Gastroesophageal sphincter (tissue), 4 donors: Measurements from ENCODE around the gene COL15A1. TPM values are rescaled to one million over a fixed set of nuclear protein-coding genes. Genes with fewer than 3 reads are reported as not detected.

Experiments used
- ATAC-seq: fragments of 150-250 bp; one replicate; pipeline ENCODE4 v1.9.1; 2016; ENCODE audit warnings: mild to moderate bottlenecking, moderate library complexity
- H3K27ac ChIP-seq, 4 donors: fragments of 200-600 bp; sonication (generic) in 3 of 4; 1 replicate in 3 of 4; 2 replicates in 1 of 4; pipeline ENCODE4 v1.5.1; 2016 to 2019
- H3K27me3 ChIP-seq: fragments of 200-600 bp; sonication (generic); one replicate; pipeline ENCODE4 v1.5.1; 2019
- H3K36me3 ChIP-seq, 2 donors: fragments of 200-600 bp; sonication (generic); one replicate each; pipeline ENCODE4 v1.5.1; 2019; ENCODE audit warnings: control low read depth in 1 of 2
- H3K4me1 ChIP-seq, 3 donors: fragments of 200-600 bp; sonication (generic); 1 replicate in 2 of 3; 2 replicates in 1 of 3; pipeline ENCODE4 v1.5.1; 2016 to 2019; ENCODE audit warnings: control low read depth in 2 of 3
- H3K4me3 ChIP-seq, 2 donors: fragments of 200-600 bp; sonication (generic); one replicate each; pipeline ENCODE4 v1.5.1; 2019; ENCODE audit warnings: mild to moderate bottlenecking in 1 of 2, moderate library complexity in 1 of 2
- H3K9me3 ChIP-seq, 3 donors: fragments of 200-600 bp; sonication (generic); one replicate each; pipeline ENCODE4 v1.5.1; 2017 to 2019; ENCODE audit warnings: control low read depth in 2 of 3
- CTCF ChIP-seq, 4 experiments: fragments of 200-600 bp in 2 of 4; fragments of 450-650 bp in 2 of 4; sonication (generic) in 1 of 4; IDR thresholded peaks; one replicate each; pipeline ENCODE4 v1.5.1; 2017 to 2019; ENCODE audit warnings: antibody characterized with exemption in 4 of 4, mild to moderate bottlenecking in 2 of 4, moderate library complexity in 2 of 4
- EP300 ChIP-seq: sonication (generic); formaldehyde crosslinking; IDR thresholded peaks from one replicate; pipeline ENCODE4 v1.6.1; 2017; ENCODE audit warnings: antibody characterized with exemption, mild to moderate bottlenecking
- POLR2A ChIP-seq, 2 donors: fragments of 450-650 bp; IDR thresholded peaks; one replicate each; pipeline ENCODE4 v1.6.1; 2017; ENCODE audit warnings: antibody characterized with exemption in 2 of 2, mild to moderate bottlenecking in 2 of 2, moderate library complexity in 1 of 2
- POLR2AphosphoS5 ChIP-seq: sonication (generic); formaldehyde crosslinking; IDR thresholded peaks from one replicate; pipeline ENCODE4 v1.6.1; 2017; ENCODE audit warnings: antibody characterized with exemption
- WGBS, 2 donors: methylation state at CpG; one replicate each; pipeline ENCODE4 v1.1.5; 2018; ENCODE audit warnings: low coverage in 1 of 2; 5-methylcytosine and 5-hydroxymethylcytosine counted together
- total RNA-seq, 4 donors: library from RNA; depleted of rRNA; stranded (reverse); fragments of >200 nt; gene quantifications; one replicate each; pipeline ENCODE4 v1.1.0, GENCODE V29; 2016

COL15A1 gene
- total RNA-seq, 4 donors from 2014 or later: 80.5 to 256 (median 97.2) TPM

- H3K4me3 ChIP-seq: no peak overlapping the region
- no peaks in the 10 kb centered on the region for H3K9me3 ChIP-seq
- peaks cover 17 to 79% (median 32%) of the 10 kb centered on the region in 3 donors for H3K4me1 ChIP-seq
- ATAC-seq: no peak
- H3K27ac ChIP-seq: peak overlapping the region in 1 of 4 donors; percentile 32
- H3K27me3 ChIP-seq: no peaks in the 10 kb centered on the region
- 66 to 73% methylated on average over 5 to 6 of the region's 6 CpGs for WGBS, 2 donors
- H3K36me3 ChIP-seq: no peaks in the 10 kb centered on the region
- TF ChIP-seq POLR2A (IDR thresholded peaks at IDR 0.05): no peak
- no peak for TF ChIP-seq EP300
- no peak for TF ChIP-seq POLR2AphosphoS5
- no peak for TF ChIP-seq CTCF (IDR thresholded peaks at IDR 0.05)
Observed at GRCh38 chr9:99112750-99113413, 169.2 kb downstream of the COL15A1 start.

DNA sequence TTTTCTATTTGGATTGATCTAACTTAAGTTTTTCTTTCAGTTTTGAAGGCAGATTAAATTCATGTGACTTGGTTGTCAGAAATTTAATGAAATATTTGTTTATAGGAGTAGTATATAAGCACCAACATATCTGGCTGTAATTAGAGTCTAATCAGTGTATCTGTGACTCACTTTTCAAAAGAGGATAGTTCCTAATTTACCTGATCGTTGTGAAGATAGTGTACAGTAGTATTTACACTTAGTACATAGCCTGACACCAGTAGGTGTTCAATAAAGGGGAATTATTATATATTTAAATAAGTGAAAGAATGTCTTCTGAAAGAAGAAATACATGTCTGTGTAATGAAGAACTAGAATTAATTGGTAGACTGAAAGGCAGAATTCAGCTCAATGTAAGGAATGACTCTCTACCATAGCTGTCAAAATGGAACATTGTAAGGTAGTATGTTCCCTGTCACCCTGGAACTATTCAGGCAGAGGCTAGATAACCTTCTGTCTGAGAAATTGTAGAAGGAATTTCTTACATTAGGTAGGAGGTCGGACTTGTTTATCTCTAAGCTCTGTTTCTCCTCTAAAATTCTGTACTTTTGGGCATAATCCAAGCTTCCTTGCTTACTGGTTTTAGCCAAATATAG is 169.8 kb downstream of the COL15A1 start:
- H3K4me1 ChIP-seq: peaks cover 17 to 73% (median 32%) of the 10 kb centered on the region in 3 donors

GRCh38 chr9:99114049-99114440 is 170.3 kb downstream of the COL15A1 start:
- Histone ChIP-seq H3K4me3 (no peak overlapping the region), H3K36me3 (no peaks in the 10 kb centered on the region), H3K9me3 (no peaks in the 10 kb centered on the region), H3K4me1 (peaks cover 17 to 72% (median 30%) of the 10 kb centered on the region in 3 donors), H3K27me3 (no peaks in the 10 kb centered on the region), H3K27ac (peak overlapping the region in 2 of 4 donors; percentile 20 to 37)
- TF ChIP-seq EP300 (no peak), POLR2AphosphoS5 (no peak), POLR2A (IDR thresholded peaks at IDR 0.05) (no peak), CTCF (IDR thresholded peaks at IDR 0.05) (no peak)
- WGBS, 2 donors: 40 to 70% methylated on average over 3 of the region's 3 CpGs
- no peak for ATAC-seq

More for the DNA sequence above, 169.8 kb downstream of the COL15A1 start:
- H3K36me3 ChIP-seq: no peaks in the 10 kb centered on the region
- 57 to 77% methylated on average over 2 of the region's 2 CpGs for WGBS, 2 donors
- no peak for ATAC-seq
- TF ChIP-seq CTCF (IDR thresholded peaks at IDR 0.05): no peak
- no peak for TF ChIP-seq EP300
- no peak for TF ChIP-seq POLR2A (IDR thresholded peaks at IDR 0.05)
- TF ChIP-seq POLR2AphosphoS5: no peak
- H3K27me3 ChIP-seq: no peaks in the 10 kb centered on the region
- H3K9me3 ChIP-seq: no peaks in the 10 kb centered on the region
- H3K27ac ChIP-seq: peak overlapping the region in 1 of 4 donors; percentile 37
- no peak overlapping the region for H3K4me3 ChIP-seq

DNA sequence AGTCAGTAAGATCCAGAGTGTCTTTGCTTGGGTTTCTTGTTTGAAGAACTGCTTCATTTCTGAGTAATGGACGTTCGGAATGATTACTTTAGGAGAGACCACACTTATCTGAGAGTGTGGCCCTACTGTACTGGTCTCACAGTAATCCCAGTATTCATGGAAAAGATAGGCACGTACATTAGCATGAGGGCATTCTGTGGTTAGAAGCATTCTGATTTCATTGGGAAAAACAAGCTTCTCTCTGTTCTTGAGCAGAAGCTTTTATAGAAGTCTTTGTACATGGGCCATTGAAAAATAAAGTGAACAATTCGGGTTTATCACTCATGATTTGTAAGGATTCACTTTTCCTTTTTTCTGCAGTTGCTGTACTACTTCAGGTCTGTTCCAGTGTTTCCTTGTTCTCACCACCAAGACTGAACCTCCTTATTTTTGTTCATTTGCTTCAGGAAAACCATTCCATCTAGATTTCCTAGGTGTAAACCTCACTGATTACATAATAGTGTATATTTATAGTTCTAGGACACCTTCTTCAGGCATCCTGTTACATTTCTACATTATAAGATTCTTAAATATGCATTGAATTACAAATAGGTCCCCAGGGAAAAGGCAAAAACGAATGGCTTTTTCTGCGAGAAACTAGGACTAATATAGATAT is 171.3 kb downstream of the COL15A1 start:
- TF ChIP-seq CTCF (IDR thresholded peaks at IDR 0.05) (no peak), POLR2A (IDR thresholded peaks at IDR 0.05) (no peak), EP300 (no peak), POLR2AphosphoS5 (no peak)
- peaks cover 17 to 76% (median 25%) of the 10 kb centered on the region in 3 donors for H3K4me1 ChIP-seq

More for the DNA sequence above, 171.3 kb downstream of the COL15A1 start:
- Histone ChIP-seq H3K4me3 (no peak overlapping the region), H3K27me3 (no peaks in the 10 kb centered on the region), H3K27ac (peak overlapping the region in 2 of 4 donors; percentile 20 to 56), H3K9me3 (no peaks in the 10 kb centered on the region), H3K36me3 (no peaks in the 10 kb centered on the region)
- ATAC-seq: no peak
- WGBS, 2 donors: 50 to 55% methylated on average over 4 to 6 of the region's 6 CpGs
